Liver (tissue), 9 donors: ENCODE data around the gene DOCK2. TPM values are rescaled to one million over a fixed set of nuclear protein-coding genes. Genes with fewer than 3 reads are reported as not detected.

Source experiments
- DNase-seq: peaks from one replicate; pipeline ENCODE4 v3.0.0-alpha.2; 2017; ENCODE audit warnings: low spot score
- H3K27ac ChIP-seq, 2 donors: one replicate each; pipeline ENCODE4 v1.7.0; 2013; ENCODE audit warnings: inconsistent platforms in 2 of 2, low read length in 2 of 2, control low read depth in 1 of 2, low read depth in 1 of 2, mild to moderate bottlenecking in 1 of 2
- H3K27me3 ChIP-seq, 4 donors: one replicate each; pipeline versions ENCODE4 v1.6.1 to v1.7.0; 2013; ENCODE audit warnings: low read length in 3 of 4, inconsistent platforms in 1 of 4, mild to moderate bottlenecking in 1 of 4, moderate library complexity in 1 of 4; ENCODE audit not compliant: control insufficient read depth in 4 of 4, insufficient read depth in 4 of 4
- H3K36me3 ChIP-seq, 4 donors: one replicate each; pipeline versions ENCODE4 v1.6.1 to v1.7.0; 2013; ENCODE audit warnings: low read length in 3 of 4, mild to moderate bottlenecking in 3 of 4, low read depth in 1 of 4, moderate library complexity in 1 of 4; ENCODE audit not compliant: control insufficient read depth in 4 of 4, insufficient read depth in 3 of 4
- H3K4me1 ChIP-seq, 4 donors: one replicate each; pipeline versions ENCODE4 v1.6.1 to v1.7.0; 2013; ENCODE audit warnings: low read length in 3 of 4, mild to moderate bottlenecking in 3 of 4, moderate library complexity in 1 of 4; ENCODE audit not compliant: control insufficient read depth in 4 of 4, insufficient read depth in 4 of 4
- H3K4me3 ChIP-seq, 3 donors: one replicate each; pipeline versions ENCODE4 v1.6.1 to v1.7.0; 2013; ENCODE audit warnings: low read length in 3 of 3, control low read depth in 1 of 3, low read depth in 1 of 3, mild to moderate bottlenecking in 1 of 3
- H3K9ac ChIP-seq, 2 donors: one replicate each; pipeline ENCODE4 v1.7.0; 2013; ENCODE audit warnings: low read length in 2 of 2, mild to moderate bottlenecking in 2 of 2, moderate library complexity in 2 of 2, control low read depth in 1 of 2, low read depth in 1 of 2
- H3K9me3 ChIP-seq, 4 donors: one replicate each; pipeline versions ENCODE4 v1.6.1 to v1.7.0; 2013; ENCODE audit warnings: low read length in 3 of 4; ENCODE audit not compliant: control insufficient read depth in 4 of 4
- CTCF ChIP-seq: fragments of 150-350 bp; IDR thresholded peaks from 2 replicates; pipeline ENCODE4 v1.5.1; 2017; ENCODE audit warnings: improper control_type of control experiment, low read depth, low read length; ENCODE audit not compliant: missing input control
- EGR1 ChIP-seq, 2 donors: IDR thresholded peaks; 2 replicates each; pipeline ENCODE4 v1.6.1; 2016 to 2018; ENCODE audit warnings: antibody characterized with exemption in 2 of 2, low read depth in 2 of 2
- FOXA2 ChIP-seq: IDR thresholded peaks from 2 replicates; pipeline ENCODE4 v1.6.1; 2016; ENCODE audit warnings: antibody characterized with exemption
- GABPA ChIP-seq, 2 donors: IDR thresholded peaks in 1 of 2; conservative IDR thresholded peaks in 1 of 2; 2 replicates each; pipeline ENCODE4 v1.6.1; 2016; ENCODE audit warnings: antibody characterized with exemption in 2 of 2, mild to moderate bottlenecking in 1 of 2, moderate library complexity in 1 of 2
- HNF4A ChIP-seq, 2 donors: conservative IDR thresholded peaks; 2 replicates each; pipeline ENCODE4 v1.6.1; 2016; ENCODE audit warnings: antibody characterized with exemption in 2 of 2, mild to moderate bottlenecking in 2 of 2
- JUND ChIP-seq, 2 donors: IDR thresholded peaks; 2 replicates each; pipeline ENCODE4 v1.6.1; 2016; ENCODE audit warnings: antibody characterized with exemption in 2 of 2
- NR2F2 ChIP-seq: IDR thresholded peaks from 2 replicates; pipeline ENCODE4 v1.6.1; 2016; ENCODE audit warnings: antibody characterized with exemption
- RAD21 ChIP-seq, 2 donors: IDR thresholded peaks; 2 replicates each; pipeline ENCODE4 v1.6.1; 2016; ENCODE audit warnings: antibody characterized with exemption in 2 of 2, mild to moderate bottlenecking in 2 of 2
- REST ChIP-seq: IDR thresholded peaks from 2 replicates; pipeline ENCODE4 v1.6.1; 2016; ENCODE audit warnings: antibody characterized with exemption, mild to moderate bottlenecking
- RXRA ChIP-seq, 2 donors: IDR thresholded peaks; 2 replicates each; pipeline ENCODE4 v1.6.1; 2017 to 2018; ENCODE audit warnings: antibody characterized with exemption in 2 of 2, mild to moderate bottlenecking in 1 of 2
- TAF1 ChIP-seq: conservative IDR thresholded peaks from 2 replicates; pipeline ENCODE4 v1.6.1; 2016; ENCODE audit warnings: antibody characterized with exemption, mild to moderate bottlenecking
- YY1 ChIP-seq: IDR thresholded peaks from 2 replicates; pipeline ENCODE4 v1.6.1; 2016; ENCODE audit warnings: antibody characterized with exemption, mild to moderate bottlenecking
- WGBS: extraction: QIAGEN DNeasy Blood & Tissue Kit; methylation state at CpG from one replicate; pipeline ENCODE4 v1.1.7; 2013; 5-methylcytosine and 5-hydroxymethylcytosine counted together
- polyA plus RNA-seq, 2 donors: library from polyadenylated mRNA; stranded (reverse) in 1 of 2; unstranded in 1 of 2; fragments of 200-250 nt in 1 of 2; fragments of >200 nt in 1 of 2; fragmentation: Nextera tagmentation in 1 of 2; extraction: Ambion mirVana in 1 of 2; gene quantifications; one replicate each; pipeline versions ENCODE4 v1.2.1 to v1.2.3, GENCODE V29; 2013 to 2015
- total RNA-seq, 2 donors: library from RNA; depleted of rRNA; stranded (reverse); fragments of >200 nt; gene quantifications; one replicate each; pipeline ENCODE4 v1.2.3, GENCODE V29; 2014
- TF ChIP-seq, protein P1 (sequence below): IDR thresholded peaks from 2 replicates; pipeline ENCODE4 v1.6.1; 2016; ENCODE audit warnings: antibody characterized with exemption
- TF ChIP-seq, protein P2 (sequence below): IDR thresholded peaks from 2 replicates; pipeline ENCODE4 v1.6.1; 2016; ENCODE audit warnings: antibody characterized with exemption
- donor health status: healthy.
- donor health status: healthy.
- donor health status: healthy.
- donor health status: healthy.
- donor health status: healthy.

The DOCK2 gene
- total and polyA plus RNA-seq, 4 donors = 2.3 to 26.6 (median 8.2) TPM

GRCh38 chr5:170121321-170121720, 484.2 kb downstream of the DOCK2 start:
- Histone ChIP-seq H3K27ac (no peak overlapping the region), H3K4me1 (no peaks in the 10 kb centered on the region), H3K9me3 (peaks cover 2 to 10% (median 8%) of the 10 kb centered on the region in 4 donors), H3K36me3 (no peaks in the 10 kb centered on the region), H3K9ac (no peak overlapping the region), H3K4me3 (no peak overlapping the region), H3K27me3 (peaks cover 0 to 2% (median 0%) of the 10 kb centered on the region in 4 donors)
- TF ChIP-seq YY1 = no peak
- no peak for TF ChIP-seq CTCF
- no peak for TF ChIP-seq JUND (IDR thresholded peaks at IDR 0.05)
- no peak for TF ChIP-seq NR2F2
- TF ChIP-seq REST = no peak
- no peak for TF ChIP-seq RAD21 (IDR thresholded peaks at IDR 0.05)
- DNase-seq = no peak
- 77% methylated on average over 7 of the region's 7 CpGs for WGBS

- WGBS = 50% methylated on average over 1 of the region's 1 CpG
- TF ChIP-seq EGR1 (IDR thresholded peaks at IDR 0.05; ENCODE audit: low read depth in 2 of 2) = no peak
- TF ChIP-seq GABPA (IDR thresholded peaks at IDR 0.05 in 1 of 2, conservative IDR thresholded peaks at IDR 0.05 in 1 of 2) = no peak
- no peak for TF ChIP-seq HNF4A (conservative IDR thresholded peaks at IDR 0.05)
- TF ChIP-seq, protein P1, sequence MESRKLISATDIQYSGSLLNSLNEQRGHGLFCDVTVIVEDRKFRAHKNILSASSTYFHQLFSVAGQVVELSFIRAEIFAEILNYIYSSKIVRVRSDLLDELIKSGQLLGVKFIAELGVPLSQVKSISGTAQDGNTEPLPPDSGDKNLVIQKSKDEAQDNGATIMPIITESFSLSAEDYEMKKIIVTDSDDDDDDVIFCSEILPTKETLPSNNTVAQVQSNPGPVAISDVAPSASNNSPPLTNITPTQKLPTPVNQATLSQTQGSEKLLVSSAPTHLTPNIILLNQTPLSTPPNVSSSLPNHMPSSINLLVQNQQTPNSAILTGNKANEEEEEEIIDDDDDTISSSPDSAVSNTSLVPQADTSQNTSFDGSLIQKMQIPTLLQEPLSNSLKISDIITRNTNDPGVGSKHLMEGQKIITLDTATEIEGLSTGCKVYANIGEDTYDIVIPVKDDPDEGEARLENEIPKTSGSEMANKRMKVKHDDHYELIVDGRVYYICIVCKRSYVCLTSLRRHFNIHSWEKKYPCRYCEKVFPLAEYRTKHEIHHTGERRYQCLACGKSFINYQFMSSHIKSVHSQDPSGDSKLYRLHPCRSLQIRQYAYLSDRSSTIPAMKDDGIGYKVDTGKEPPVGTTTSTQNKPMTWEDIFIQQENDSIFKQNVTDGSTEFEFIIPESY = no peak
- TF ChIP-seq RAD21 (IDR thresholded peaks at IDR 0.05) = no peak
- TF ChIP-seq JUND (IDR thresholded peaks at IDR 0.05) = no peak
- no peak for TF ChIP-seq RXRA (IDR thresholded peaks at IDR 0.05)
- TF ChIP-seq, protein P2, sequence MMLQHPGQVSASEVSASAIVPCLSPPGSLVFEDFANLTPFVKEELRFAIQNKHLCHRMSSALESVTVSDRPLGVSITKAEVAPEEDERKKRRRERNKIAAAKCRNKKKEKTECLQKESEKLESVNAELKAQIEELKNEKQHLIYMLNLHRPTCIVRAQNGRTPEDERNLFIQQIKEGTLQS = no peak
- no peak for TF ChIP-seq FOXA2
- TF ChIP-seq CTCF = no peak
- TF ChIP-seq REST = no peak
- TF ChIP-seq NR2F2 = no peak
- TF ChIP-seq TAF1 = no peak
- DNase-seq = no peak
These were observed 489.0 kb downstream of the DOCK2 start for GRCh38 chr5:170126061-170126460.

More at GRCh38 chr5:170126061-170126460, 489.0 kb downstream of the DOCK2 start:
- no peaks in the 10 kb centered on the region for H3K36me3 ChIP-seq
- no peak overlapping the region for H3K4me3 ChIP-seq
- peaks cover 2 to 13% (median 11%) of the 10 kb centered on the region in 4 donors for H3K9me3 ChIP-seq
- no peak overlapping the region for H3K27ac ChIP-seq
- H3K4me1 ChIP-seq = no peaks in the 10 kb centered on the region
- H3K9ac ChIP-seq = no peak overlapping the region
- H3K27me3 ChIP-seq = peaks cover 0 to 2% (median 0%) of the 10 kb centered on the region in 4 donors
